ENCODE data around the gene RGS6.

The RGS6 gene

DNA sequence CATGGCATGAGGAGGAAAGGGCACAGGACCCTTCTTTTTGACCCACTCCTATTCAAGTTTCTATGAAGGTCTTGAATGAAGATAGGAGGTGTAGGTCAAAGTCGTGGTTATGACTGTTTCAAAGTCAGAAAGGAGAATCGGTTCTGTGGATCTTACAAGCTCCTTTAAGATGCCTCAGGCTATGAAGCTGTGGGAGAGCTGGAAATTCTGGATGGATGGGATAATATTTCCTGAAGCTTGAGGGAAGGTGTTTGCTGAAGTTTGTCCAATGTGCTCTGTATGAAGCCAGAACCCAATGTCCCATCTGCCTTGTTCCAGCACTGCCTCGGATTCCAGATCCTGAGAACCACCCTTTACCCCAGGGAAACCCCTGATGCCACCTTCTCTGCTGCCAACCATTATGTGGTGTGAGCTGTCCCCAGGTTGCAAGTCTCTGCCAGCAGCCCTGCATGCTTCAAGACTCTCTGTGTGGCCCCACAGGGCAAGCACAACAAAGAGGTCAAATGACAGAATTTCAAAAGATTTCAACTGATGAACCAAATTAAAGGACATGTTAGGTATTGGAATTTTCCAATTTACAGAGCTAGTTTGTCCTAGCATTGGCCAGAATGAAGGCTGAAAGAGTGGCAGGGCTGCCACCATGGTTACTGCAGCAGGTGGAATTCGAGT is 472.0 kb downstream of the RGS6 start:
- DNase-seq (ENCODE audit: low read depth): no peak

GRCh38 chr14:72404998-72405397 is 472.8 kb downstream of the RGS6 start:
- no peak for DNase-seq (ENCODE audit: low read depth)

- no peak for DNase-seq (ENCODE audit: low read depth)
These were observed 475.8 kb downstream of the RGS6 start for GRCh38 chr14:72408020-72408419.

- no peak for DNase-seq (ENCODE audit: low read depth)
These were observed 476.8 kb downstream of the RGS6 start for GRCh38 chr14:72409047-72409446.

DNA sequence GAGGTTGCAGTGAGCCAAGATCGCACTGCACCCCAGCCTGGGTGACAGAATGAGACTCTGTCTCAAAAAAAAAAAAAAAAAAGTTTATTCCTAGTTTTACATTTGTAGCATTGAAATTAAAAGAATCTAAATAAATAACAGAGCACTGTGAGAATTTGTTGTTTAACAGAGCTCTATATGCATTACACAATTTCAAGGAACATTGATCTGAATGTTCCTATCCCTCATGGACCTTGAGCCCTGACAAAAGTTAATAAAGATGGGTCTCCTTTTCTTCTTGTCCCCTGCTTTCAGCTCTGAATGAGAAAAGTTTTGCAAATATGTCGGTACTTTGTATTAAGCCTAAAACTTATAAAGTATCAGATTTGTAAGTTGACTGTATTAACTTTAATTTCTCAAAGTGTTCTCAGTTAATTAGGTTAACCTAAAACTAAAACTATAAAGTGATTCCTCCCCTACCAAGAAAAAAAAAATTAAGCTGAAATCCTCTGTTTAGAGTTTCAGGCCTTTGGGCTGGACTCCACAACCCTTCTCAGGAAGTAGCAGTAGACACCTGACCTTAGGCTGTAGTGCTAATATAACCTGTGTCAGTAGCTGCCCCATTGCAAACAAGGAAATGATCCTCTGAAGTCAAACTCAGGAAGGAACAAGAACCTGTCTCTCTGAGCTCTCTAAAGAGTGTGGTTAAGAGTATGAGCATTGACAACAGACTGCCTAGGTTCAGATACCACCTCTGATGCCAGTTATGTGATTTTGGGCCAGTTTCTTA is 484.0 kb downstream of the RGS6 start:
- DNase-seq (ENCODE audit: low read depth): no peak

GRCh38 chr14:72416892-72417291 is 484.7 kb downstream of the RGS6 start:
- no peak for DNase-seq (ENCODE audit: low read depth)

DNA sequence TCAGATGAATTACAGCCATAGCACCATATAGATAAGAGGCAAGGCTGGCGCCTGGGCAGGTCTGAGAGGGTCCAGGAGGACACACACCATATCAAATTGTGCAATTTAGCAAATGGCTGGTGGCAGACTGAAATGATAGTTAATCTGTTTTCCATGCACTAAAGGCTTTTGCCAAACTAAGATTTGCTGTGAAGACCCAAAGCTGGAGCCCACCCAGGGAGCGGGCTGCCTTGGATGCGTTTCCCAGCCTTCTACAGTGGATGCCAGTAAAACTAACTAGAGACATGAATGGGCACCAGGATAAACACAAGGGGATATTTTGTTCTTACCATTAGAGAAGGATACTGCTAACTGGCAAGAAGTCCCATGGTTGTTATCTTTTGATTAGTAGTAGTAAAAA is 486.6 kb downstream of the RGS6 start:
- DNase-seq (ENCODE audit: low read depth): no peak

DNA sequence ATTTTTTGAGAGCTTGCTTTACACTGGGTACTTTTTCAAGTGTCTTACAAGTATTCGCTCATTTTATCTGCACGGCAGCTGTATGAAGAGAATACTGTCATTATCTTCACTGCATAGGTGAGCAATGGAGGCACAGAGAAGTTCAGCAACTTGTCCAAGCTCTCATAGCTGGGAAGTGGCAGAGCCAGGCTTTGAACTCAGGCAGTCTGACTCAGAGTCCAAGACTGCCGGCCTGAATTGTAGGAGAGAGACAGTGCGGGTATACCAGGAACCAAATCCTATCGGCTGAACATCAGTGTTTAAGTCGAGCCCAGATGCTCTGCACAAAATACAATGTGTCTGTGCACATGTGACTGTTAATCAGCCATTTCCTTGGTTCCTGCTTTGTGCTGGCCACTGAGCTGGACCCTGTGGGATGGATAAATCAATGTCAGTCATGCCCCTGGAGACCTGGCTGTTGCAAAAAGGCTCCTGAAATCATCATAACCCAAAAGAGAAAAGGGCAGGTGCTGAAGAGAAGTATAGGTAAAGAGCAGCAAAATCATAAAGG is 487.1 kb downstream of the RGS6 start:
- DNase-seq (ENCODE audit: low read depth): no peak

DNA sequence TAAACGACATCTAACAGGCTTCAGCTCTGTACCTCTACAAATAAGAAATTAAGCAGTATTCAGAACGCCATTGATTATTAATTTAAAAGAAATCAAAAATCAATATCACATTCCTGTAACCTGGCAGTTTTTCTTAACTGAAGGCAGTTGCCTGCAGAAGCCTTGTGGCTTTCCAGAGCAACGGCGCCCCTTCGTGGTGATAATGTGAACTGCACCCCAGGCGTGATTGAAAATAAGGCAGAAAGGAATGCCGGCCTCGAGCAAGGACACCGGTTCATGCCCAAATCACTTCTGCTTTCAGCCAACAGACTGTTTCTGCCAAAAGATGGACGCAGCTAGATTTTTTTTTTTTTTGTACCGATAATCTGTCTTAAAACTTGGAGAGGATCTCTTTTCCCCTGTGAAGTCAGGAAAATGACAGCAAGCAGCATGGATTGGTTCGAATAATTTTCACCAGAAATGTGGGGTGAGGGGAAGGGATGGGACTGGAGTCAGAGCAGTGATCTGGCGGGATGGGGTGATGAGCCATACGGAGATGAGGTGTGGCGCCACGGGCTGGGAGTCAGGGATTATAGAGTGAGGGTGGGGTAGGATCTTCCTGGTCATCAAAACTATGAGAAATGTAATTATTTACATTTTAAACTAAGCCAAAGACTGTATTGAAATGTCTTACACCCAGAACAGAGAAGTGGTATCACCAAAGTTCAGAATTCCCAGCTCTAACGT is 488.7 kb downstream of the RGS6 start:
- peak; percentile 65 for DNase-seq (ENCODE audit: low read depth)

DNA sequence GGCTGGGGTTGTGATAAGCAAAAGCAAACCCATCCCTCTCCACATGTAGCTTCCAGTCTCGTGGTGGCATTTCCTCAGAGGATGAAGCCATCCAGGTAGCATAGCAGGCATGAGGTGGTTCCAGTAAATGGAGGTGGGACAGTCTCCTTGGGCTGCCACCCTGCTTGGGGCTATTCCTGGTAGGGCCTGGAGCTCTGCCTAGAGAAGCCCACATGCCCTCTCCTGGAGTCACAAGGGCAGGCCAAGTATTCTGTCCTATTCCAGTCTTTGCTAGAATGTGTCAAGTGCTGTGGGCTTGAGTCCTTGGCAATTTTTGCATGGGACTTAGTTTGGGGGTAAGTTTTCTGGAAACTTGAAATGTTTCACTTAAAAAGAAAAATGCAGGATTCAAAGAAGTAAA is 491.7 kb downstream of the RGS6 start:
- no peak for DNase-seq (ENCODE audit: low read depth)

GRCh38 chr14:72430457-72430856 is 498.2 kb downstream of the RGS6 start:
- DNase-seq (ENCODE audit: low read depth): no peak

GRCh38 chr14:72432748-72433147 is 500.5 kb downstream of the RGS6 start:
- DNase-seq (ENCODE audit: low read depth): no peak

DNA sequence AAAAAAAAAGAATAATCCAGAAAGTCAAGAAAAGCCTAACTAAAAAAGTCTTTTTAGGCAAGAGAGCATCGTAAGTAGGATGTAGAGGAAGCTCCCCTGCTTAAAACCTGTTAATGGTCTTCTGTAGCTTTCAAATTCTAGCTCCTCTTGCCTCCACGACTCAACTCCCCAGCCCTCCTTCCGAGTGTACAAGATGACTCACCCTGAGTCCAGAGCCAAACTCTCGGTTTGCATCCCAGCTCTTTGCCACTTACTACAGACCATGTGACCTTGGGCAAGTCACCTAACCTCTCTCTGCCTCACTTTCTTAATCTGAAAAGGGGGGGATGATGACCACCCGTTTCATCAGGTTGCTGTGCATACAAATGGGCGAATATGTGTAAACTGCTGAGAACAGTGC is 501.3 kb downstream of the RGS6 start:
- DNase-seq (ENCODE audit: low read depth): no peak

GRCh38 chr14:72434856-72435255 is 502.6 kb downstream of the RGS6 start:
- no peak for DNase-seq (ENCODE audit: low read depth)

DNA sequence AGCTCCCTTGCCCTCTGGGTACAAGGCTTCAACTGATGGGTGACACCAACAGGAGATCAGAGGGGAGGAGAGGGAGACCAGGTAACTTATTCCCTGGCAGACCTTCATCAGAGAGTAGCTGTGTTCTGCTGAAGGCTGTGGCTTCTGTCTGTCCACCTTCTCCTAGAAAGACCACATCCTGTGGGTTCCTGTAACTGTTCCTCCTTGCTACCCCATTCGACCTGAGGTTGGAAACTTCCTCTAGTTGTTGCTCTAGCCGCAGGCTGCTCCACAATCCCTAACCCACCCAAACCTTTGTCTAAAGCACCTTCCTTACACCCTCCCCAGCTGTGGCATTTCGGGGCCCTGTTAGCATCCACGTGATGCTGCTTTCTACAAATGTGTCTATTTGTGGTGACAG is 507.5 kb downstream of the RGS6 start:
- DNase-seq (ENCODE audit: low read depth): no peak

DNA sequence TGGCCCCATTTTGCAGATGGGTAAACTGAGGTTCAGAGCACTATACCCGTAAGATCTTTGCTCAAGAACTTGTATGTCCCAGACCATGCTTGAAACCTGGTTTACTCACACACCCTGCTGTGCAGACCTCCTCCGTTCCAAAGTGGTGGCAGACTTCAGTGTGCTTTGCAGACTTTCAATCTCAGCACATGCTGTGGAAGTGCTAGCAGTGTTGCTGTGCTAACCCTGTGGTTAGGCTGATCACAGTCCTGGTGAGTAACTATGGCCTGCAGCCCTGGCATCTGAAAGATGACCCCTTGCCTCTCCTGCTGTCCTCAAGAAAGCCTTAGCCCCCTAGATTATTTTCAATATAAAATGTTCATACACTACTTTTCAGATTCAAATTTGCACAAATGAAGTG is 511.0 kb downstream of the RGS6 start:
- DNase-seq (ENCODE audit: low read depth): no peak

- DNase-seq (ENCODE audit: low read depth): peak; percentile 13
These were observed 511.8 kb downstream of the RGS6 start for GRCh38 chr14:72443991-72444441.

- DNase-seq (ENCODE audit: low read depth): no peak
These were observed 512.5 kb downstream of the RGS6 start for GRCh38 chr14:72444701-72445100.

DNA sequence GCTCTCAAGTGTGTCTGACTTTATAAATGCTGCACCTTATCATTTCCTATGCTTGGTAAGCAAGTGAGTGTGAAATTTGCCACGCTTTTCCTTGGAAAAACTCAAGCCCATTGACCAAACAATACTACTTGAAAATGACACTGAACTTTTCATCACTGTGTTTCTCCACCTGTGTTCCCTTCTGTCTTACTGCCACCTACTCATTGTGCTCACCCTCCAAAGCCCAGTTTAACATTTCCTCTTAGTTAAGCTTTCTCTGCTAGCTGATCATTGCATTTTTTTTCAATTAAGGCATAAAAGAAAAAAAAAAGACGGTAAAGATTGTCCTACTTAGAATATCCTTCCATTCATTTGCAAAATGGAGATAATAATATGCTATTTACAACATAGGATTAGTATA is 516.0 kb downstream of the RGS6 start:
- no peak for DNase-seq (ENCODE audit: low read depth)

DNA sequence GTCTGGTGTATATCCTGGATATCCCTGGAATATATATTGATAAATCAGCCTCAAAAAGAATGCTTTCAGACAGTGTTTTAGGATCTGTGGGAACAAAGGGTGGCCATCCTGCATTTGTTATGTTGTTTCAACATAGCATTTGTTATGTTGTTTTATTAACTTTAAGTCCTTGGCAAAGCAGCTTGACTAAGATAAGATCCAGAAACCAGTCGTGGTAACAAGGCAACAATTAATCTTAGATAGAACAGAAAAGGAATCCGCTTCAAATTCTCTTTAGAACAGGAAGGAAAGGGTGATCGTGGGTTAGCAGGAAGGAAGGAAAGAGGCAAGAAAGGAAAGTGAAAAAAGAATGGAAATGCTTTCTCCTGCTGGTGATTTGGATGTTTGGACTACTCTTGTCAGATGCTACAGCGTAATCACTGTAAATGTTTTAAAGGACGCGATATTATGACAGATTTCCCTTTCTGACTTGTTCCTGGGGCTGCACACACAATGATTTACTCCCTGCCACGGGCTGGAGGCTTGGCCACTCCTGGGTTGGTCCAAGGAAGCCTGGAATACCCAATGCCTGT is 518.3 kb downstream of the RGS6 start:
- DNase-seq (ENCODE audit: low read depth): no peak

GRCh38 chr14:72451054-72451972 is 519.1 kb downstream of the RGS6 start:
- peak; percentile 18 for DNase-seq (ENCODE audit: low read depth)
